GM19238 (cell line): ENCODE measurements around the gene ARL14.

ENCODE experiments used
- DNase-seq: peaks from one replicate; pipeline ENCODE4 v3.0.0; 2011; ENCODE audit warnings: low spot score; ENCODE audit not compliant: insufficient read length

The ARL14 gene

GRCh38 chr3:160722331-160722730 lies 45.4 kb downstream of the ARL14 start:
- DNase-seq, result no peak

- no peak for DNase-seq
Observed at GRCh38 chr3:160725338-160725737, 48.4 kb downstream of the ARL14 start.
